OCI-LY1 (cell line): ENCODE results near the gene KIF23.

Source experiments
- EZH2 ChIP-seq: fragments of 200-600 bp; sonication (generic), shearing (Covaris generic); IDR thresholded peaks from 2 replicates; pipeline ENCODE4 v1.8.0; 2017; ENCODE audit warnings: borderline replicate concordance, mixed run types, mild to moderate bottlenecking, antibody characterized with exemption, low read length, moderate library complexity, mixed read lengths
- TF ChIP-seq, protein P1 (sequence below): fragments of 200-600 bp; sonication (generic), shearing (Covaris generic); IDR thresholded peaks from 2 replicates; pipeline ENCODE4 v1.5.1; 2017; ENCODE audit warnings: mild to moderate bottlenecking, antibody characterized with exemption, low read length, moderate library complexity, mixed read lengths

DNA sequence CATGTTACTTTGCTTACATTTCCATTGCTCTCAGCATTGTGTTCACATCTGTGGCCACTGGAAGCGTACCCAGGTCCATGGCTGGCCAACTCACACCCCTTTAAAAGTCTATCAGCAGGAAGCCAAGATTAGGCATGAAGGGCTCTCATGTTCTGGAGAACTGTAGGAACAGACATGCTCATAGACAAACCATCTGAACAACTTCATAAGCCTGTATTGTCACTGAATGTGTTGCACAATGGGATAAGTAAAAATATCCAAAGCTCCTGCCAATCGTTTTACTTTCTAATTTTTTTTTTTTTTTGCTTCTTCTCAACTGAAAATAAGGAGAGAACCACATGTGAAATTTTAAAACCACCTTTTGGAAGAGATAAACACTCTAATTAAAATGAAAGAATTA lies 44.9 kb downstream of the KIF23 start:
- TF ChIP-seq, protein P1, sequence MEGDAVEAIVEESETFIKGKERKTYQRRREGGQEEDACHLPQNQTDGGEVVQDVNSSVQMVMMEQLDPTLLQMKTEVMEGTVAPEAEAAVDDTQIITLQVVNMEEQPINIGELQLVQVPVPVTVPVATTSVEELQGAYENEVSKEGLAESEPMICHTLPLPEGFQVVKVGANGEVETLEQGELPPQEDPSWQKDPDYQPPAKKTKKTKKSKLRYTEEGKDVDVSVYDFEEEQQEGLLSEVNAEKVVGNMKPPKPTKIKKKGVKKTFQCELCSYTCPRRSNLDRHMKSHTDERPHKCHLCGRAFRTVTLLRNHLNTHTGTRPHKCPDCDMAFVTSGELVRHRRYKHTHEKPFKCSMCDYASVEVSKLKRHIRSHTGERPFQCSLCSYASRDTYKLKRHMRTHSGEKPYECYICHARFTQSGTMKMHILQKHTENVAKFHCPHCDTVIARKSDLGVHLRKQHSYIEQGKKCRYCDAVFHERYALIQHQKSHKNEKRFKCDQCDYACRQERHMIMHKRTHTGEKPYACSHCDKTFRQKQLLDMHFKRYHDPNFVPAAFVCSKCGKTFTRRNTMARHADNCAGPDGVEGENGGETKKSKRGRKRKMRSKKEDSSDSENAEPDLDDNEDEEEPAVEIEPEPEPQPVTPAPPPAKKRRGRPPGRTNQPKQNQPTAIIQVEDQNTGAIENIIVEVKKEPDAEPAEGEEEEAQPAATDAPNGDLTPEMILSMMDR, result no peak
- no peak for TF ChIP-seq EZH2
